Body of pancreas (tissue), 4 donors: Measurements from ENCODE around the gene CTNND2. TPM values are rescaled to one million over a fixed set of nuclear protein-coding genes. Genes with fewer than 3 reads are reported as not detected.

ENCODE experiments used
- ATAC-seq: fragments of 150-250 bp; one replicate; pipeline ENCODE4 v1.9.1; 2016
- DNase-seq, 4 donors: peaks; one replicate each; pipeline ENCODE4 v3.0.0-alpha.2; 2019
- H3K27ac ChIP-seq, 4 donors: fragments of 200-600 bp; sonication (generic); 1 replicate in 3 of 4; 2 replicates in 1 of 4; pipeline versions ENCODE4 v1.5.1 to v1.6.1; 2016 to 2019; ENCODE audit warnings: mild to moderate bottlenecking in 1 of 4, mixed read lengths in 1 of 4, moderate library complexity in 1 of 4
- H3K27me3 ChIP-seq, 2 donors: fragments of 200-600 bp; sonication (generic); one replicate each; pipeline ENCODE4 v1.6.0; 2016; ENCODE audit warnings: mild to moderate bottlenecking in 1 of 2
- H3K36me3 ChIP-seq, 2 donors: fragments of 200-600 bp; sonication (generic); replicated peaks in 1 of 2; 2 replicates each; pipeline ENCODE4 v1.5.1; 2016; ENCODE audit warnings: low read depth in 2 of 2; ENCODE audit not compliant: insufficient read depth in 1 of 2
- H3K4me1 ChIP-seq: fragments of 200-600 bp; sonication (generic); one replicate; pipeline ENCODE4 v1.6.0; 2016
- H3K4me3 ChIP-seq, 2 donors: fragments of 200-600 bp; sonication (generic); 1 replicate in 1 of 2; 2 replicates in 1 of 2; pipeline ENCODE4 v1.5.1; 2016 to 2019
- H3K9me3 ChIP-seq, 3 donors: fragments of 200-600 bp; sonication (generic); 1 replicate in 2 of 3; 2 replicates in 1 of 3; pipeline ENCODE4 v1.5.1; 2016
- CTCF ChIP-seq, 7 experiments: fragments of 450-650 bp in 4 of 7; fragments of 200-600 bp in 3 of 7; sonication (generic) in 3 of 7; IDR thresholded peaks; one replicate each; pipeline ENCODE4 v1.5.1; 2016 to 2019; ENCODE audit warnings: antibody characterized with exemption in 7 of 7
- POLR2A ChIP-seq, 3 donors: fragments of 450-650 bp; IDR thresholded peaks; one replicate each; pipeline ENCODE4 v1.6.1; 2016; ENCODE audit warnings: antibody characterized with exemption in 3 of 3, mild to moderate bottlenecking in 2 of 3
- WGBS, 2 donors: methylation state at CpG; one replicate each; pipeline ENCODE4 v1.1.5; 2017; 5-methylcytosine and 5-hydroxymethylcytosine counted together
- intact Hi-C: fragments of 100-400 bp; cut with DNase I; formaldehyde crosslinking; loops from one replicate; pipeline ENCODE4 v1.15.1; 2023
- total RNA-seq, 2 donors: library from RNA; depleted of rRNA; stranded (reverse); fragments of >200 nt; gene quantifications; one replicate each; pipeline ENCODE4 v1.1.0, GENCODE V29; 2016

The CTNND2 gene
- total RNA-seq, 2 donors from 2014 or later, result 21.0 to 82.4 TPM

- H3K9me3 ChIP-seq, result no peaks in the 10 kb centered on the region
- TF ChIP-seq CTCF (IDR thresholded peaks at IDR 0.05) (no peak), POLR2A (IDR thresholded peaks at IDR 0.05) (no peak)
- ATAC-seq (no peak), DNase-seq (no peak)
- WGBS, 2 donors, result 96 to 100% methylated on average over 2 of the region's 2 CpGs
- no peaks in the 10 kb centered on the region for H3K27me3 ChIP-seq
- H3K27ac ChIP-seq, result no peak overlapping the region
- intact Hi-C loops, result no loop called here
- H3K4me1 ChIP-seq, result peaks cover 9% of the 10 kb centered on the region
- no peaks in the 10 kb centered on the region for H3K36me3 ChIP-seq
- H3K4me3 ChIP-seq, result no peak overlapping the region
Observed at GRCh38 chr5:11177999-11178711, 726.1 kb downstream of the CTNND2 start.

- H3K36me3 ChIP-seq, result no peaks in the 10 kb centered on the region
- no peak for DNase-seq
- no peak for ATAC-seq
- WGBS, 2 donors, result 59 to 68% methylated on average over 7 of the region's 7 CpGs
- H3K4me3 ChIP-seq, result no peak overlapping the region
- H3K27ac ChIP-seq, result peak overlapping the region in 1 of 4 donors; percentile 34
- H3K27me3 ChIP-seq, result no peaks in the 10 kb centered on the region
- no peaks in the 10 kb centered on the region for H3K9me3 ChIP-seq
- TF ChIP-seq POLR2A (IDR thresholded peaks at IDR 0.05) (no peak), CTCF (IDR thresholded peaks at IDR 0.05) (no peak)
- no peaks in the 10 kb centered on the region for H3K4me1 ChIP-seq
- intact Hi-C loops, result no loop called here
Observed at GRCh38 chr5:11174591-11174990, 729.7 kb downstream of the CTNND2 start.

- Histone ChIP-seq H3K4me1 (no peaks in the 10 kb centered on the region), H3K9me3 (no peaks in the 10 kb centered on the region), H3K27ac (no peak overlapping the region), H3K4me3 (no peak overlapping the region), H3K36me3 (no peaks in the 10 kb centered on the region), H3K27me3 (no peaks in the 10 kb centered on the region)
- intact Hi-C loops, result no loop called here
- WGBS, 2 donors, result 76 to 88% methylated on average over 5 of the region's 5 CpGs
- TF ChIP-seq CTCF (IDR thresholded peaks at IDR 0.05), result no peak
- TF ChIP-seq POLR2A (IDR thresholded peaks at IDR 0.05), result no peak
- ATAC-seq (no peak), DNase-seq (no peak)
Observed at GRCh38 chr5:11172484-11172883, 731.8 kb downstream of the CTNND2 start.

- Histone ChIP-seq H3K9me3 (no peaks in the 10 kb centered on the region), H3K27ac (no peak overlapping the region), H3K4me1 (no peaks in the 10 kb centered on the region), H3K36me3 (no peaks in the 10 kb centered on the region), H3K27me3 (no peaks in the 10 kb centered on the region), H3K4me3 (no peak overlapping the region)
- intact Hi-C loops, result no loop called here
- TF ChIP-seq CTCF (IDR thresholded peaks at IDR 0.05) (no peak), POLR2A (IDR thresholded peaks at IDR 0.05) (no peak)
- 95 to 100% methylated on average over 1 of the region's 1 CpG for WGBS, 2 donors
- DNase-seq, result no peak
- ATAC-seq, result no peak
Observed at GRCh38 chr5:11171236-11171635, 733.0 kb downstream of the CTNND2 start.

- intact Hi-C loops, result no loop called here
- DNase-seq, result no peak
- no peak overlapping the region for H3K27ac ChIP-seq
- H3K4me3 ChIP-seq, result no peak overlapping the region
- 79 to 82% methylated on average over 7 of the region's 7 CpGs for WGBS, 2 donors
- H3K36me3 ChIP-seq, result no peaks in the 10 kb centered on the region
- H3K27me3 ChIP-seq, result no peaks in the 10 kb centered on the region
- ATAC-seq, result no peak
- H3K4me1 ChIP-seq, result no peaks in the 10 kb centered on the region
- H3K9me3 ChIP-seq, result no peaks in the 10 kb centered on the region
- TF ChIP-seq POLR2A (IDR thresholded peaks at IDR 0.05) (no peak), CTCF (IDR thresholded peaks at IDR 0.05) (no peak)
Observed at GRCh38 chr5:11166923-11167322, 737.3 kb downstream of the CTNND2 start.
